ENCODE results near the gene DPEP3.

Gene DPEP3

DNA sequence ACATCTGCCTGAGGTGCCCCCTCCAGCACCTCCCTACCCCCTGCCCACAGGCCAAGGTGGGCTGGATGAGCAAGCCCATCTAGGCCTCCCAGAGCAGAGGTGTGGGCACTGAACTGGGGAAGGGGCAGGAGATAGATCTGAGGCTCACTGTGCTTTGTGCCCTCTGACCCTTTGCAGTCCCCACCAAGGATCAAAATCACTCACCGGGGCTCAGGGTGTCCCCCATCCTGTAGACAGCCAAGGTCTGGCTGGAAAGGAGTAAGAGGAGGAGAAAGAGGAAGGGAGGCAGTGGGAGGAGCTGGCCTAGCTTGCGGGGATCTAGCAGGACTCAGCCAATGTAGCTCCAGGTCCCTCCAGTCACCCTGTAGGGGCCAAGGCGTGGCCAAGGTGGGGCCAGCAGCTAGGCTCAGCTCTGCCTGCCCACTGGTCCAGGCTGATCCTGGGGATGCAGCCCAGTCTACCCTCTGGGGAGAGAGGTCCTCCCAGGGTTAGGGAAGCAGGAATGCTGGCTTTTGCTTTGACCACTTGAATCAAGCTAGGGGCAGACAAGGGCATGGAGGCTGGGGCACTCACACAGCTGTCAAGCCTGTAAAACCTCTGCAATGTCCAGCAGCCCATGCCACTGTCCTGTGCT lies 13.6 kb downstream of the DPEP3 start:
- DNase-seq, result no peak

DNA sequence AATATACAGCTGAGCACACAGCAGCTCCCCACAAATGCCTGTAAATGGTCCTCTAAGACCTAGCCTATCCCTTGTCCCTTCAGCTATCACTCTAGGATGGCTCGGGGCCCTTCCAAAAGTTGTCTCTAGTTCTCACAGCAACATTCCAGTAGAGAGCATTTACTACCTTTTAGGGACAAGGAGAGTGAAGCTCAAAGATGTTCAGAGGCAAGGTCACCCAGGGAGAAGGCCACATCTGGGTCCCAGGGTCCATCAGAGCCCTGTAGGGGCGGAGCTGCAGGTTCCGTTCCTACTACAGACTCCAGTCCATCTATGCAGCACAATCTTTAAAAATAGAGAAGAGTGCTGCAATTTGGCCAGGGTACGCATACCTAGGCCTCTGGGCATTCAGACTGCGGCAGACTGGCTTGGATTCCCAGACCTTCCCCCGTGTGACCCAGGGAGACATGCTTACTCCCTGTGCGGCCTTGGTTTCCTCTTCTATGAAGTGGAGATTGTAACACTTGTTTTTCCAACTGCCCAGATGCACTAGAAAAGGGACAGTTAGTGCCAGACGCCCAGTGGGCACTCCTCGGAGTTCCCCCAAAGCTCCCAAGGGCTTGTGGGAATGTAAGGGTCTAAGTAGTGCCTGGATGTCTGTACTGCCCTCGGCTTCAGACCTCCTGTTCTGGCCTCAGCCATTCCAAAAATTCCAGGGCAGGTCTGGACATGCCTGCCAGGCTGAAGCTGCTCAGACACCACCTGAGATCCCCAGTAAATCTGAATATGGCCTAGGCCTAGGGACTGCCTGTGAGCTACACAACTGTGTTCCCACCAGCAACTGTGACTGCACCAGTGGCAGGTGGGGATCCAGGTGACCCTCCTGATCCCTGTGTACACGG lies 14.4 kb downstream of the DPEP3 start:
- no peak for DNase-seq

DNA sequence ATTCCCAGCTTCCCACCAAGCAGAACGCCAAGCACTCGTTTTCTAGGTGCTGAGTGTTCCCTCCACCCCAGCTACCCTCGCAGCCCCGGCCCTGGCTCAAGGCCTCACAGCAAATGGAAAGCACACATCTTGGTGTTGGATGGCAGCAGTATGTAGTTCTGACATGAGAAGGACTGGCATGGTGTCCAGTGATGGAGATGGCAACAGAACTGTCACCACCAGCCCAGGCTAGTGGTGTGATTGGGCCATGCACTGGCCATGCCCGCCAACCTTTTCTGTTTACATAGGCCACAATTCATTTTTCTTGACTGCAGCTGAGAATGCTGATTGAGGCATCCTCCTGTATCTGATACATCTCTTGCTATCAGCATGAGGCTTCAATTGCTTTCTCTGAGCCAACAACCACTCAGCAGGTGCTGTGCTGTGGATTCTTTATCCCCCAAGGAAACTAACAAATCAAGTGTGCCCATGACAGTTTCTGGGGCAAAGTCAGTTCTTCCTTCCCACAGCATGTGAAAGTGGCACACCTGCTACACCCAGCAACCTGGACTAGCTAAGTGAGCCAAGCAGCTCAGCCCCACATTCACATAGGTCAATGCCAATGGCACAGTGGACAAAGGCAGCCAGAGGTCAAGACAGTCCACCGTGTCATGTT lies 15.7 kb downstream of the DPEP3 start:
- DNase-seq, result no peak

DNA sequence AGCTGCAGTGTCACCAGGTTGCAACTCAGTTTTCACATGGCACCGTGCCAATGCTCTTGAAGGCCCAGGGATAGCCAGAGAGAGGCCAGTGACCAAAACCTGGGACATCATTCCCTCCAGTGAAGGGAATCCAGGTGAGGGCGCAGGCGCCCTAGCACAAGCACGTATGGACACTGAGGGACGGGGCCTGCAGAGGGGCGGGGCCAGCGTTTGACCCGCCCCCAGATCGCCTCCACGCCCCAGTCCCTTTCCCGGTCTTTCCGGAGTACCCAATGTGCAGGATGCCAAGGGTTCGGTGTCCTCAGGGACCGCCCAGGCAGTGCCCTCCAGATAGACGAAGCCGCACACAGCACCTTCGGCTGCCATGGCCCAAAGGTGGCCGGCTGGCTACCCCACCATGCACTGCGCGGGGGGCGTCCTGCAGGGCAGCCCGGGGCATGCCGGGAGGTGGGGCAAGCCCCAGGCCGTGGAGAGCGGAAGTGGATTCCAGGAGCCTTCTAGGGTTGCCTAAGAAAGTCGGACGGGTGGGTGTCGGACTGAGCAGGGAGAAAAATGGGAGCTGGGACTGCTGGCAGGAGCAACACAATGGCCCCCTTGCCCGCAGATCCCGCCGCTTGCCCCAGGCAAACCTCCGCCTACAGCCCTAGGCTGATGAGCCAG lies 16.5 kb downstream of the DPEP3 start:
- DNase-seq, result no peak

DNA sequence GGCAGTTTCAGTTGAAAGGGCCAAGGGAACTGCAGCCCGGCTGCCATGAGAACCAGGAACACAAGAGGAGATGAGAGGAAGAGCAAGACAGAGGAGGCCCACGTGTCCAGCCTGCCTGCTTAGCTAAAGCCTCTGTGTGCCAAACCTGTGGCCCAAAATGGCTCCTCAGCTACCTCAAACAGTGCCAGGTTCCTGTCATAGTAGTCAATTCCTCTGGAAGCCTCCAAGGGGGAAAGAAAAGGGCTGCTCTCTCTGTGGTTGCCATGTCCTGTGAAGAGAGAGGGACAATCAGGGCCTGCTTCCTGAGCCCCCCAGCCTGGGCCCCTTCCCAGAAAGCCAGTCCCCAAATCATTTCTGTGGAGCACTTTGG lies 17.0 kb downstream of the DPEP3 start:
- no peak for DNase-seq

DNA sequence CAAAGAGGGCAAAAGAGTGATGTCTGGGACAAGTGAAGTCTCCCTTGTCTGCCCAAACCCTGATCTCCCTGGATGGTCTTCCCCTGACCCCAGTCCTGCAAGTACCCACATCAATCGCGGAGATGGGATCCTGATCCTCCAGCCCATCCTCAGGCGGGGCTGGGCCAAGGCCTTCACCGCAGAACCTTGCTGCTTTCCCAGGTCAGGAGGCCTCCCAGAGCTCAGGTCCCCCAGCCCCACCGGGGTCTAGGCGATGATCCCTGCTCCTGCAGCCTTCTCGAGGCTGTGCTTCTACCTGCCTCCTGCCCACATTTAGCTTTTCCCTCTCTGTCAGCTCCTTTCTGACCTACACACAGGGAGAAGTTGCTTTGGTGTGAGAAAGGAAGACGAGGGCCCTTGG lies 18.2 kb downstream of the DPEP3 start:
- no peak for DNase-seq

DNA sequence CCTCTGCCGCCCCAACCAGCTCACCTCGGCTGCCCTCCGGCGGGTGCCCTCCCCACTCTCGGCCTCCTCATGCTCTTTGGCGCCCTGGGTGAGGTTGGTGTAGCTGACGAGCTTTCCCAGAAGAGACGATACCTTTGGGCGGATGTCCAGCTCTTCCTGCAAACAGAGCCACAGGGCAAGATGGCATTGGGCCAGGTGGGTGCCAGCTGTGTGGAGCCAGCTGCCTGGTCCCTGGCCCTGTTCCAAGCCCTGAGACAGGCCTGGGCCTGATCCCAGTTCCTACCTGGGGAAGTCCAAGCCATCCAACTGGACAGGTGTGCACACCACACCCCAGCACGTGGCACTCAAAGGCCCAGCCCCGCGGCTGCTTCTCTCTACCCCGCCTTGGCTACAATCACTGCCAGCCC lies 18.7 kb downstream of the DPEP3 start:
- DNase-seq, result no peak

DNA sequence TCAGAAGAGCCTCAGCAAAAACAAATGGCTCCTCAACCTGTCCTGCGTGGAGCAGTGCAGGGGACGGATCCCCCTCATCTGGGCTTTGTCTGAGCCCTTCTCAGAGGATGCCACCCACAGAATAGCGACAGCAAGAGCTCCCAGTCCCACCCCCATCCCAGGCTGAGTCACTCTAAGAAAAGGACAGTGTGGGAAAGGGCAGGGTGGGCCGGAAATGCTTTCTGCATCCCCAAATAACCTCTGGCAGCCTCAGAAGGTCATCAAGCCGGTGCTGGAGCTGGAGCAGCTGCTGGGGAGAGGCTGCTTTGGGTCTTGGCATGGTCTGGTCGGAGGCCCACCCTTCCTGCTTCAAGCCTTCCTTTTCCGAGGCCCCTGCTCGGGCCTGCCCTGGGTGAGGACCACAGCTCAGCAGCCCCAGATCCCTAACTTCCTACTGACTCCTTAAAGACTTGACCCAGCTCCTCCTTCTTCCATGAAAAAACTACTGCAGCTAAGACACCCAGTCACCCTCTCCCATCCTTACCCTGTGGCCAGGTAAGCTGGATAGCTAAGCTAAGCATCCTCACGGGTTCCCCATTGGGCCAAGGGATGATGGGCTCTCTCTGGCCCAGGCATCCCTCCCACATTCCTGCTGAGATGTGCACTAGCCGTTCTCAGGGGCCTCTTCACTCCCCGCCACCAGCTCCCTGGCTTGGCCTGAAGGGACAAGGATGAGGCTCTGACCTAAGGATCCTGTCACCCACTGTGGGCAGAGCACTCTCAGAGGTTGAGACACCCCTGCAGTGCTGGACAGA lies 20.6 kb downstream of the DPEP3 start:
- no peak for DNase-seq

DNA sequence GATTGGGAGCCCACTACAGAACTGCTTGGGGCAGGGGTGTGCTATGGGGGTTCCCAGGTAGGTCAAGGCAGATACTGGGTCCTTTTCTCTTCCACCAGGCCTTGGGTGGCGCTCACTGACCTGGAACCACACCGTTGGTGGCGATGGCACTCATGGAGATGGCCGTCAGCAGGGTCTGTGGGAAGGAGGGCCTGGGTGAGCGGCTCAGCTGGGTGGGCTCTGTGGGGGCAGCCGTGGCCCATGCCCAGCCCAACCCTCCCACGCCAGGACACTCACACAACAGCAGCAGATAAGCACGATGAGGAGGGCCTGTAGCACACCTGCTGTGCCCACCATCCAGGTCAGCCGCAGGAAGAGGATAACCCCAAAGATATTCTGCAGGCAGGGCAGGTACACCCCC lies 22.7 kb downstream of the DPEP3 start:
- no peak for DNase-seq

DNA sequence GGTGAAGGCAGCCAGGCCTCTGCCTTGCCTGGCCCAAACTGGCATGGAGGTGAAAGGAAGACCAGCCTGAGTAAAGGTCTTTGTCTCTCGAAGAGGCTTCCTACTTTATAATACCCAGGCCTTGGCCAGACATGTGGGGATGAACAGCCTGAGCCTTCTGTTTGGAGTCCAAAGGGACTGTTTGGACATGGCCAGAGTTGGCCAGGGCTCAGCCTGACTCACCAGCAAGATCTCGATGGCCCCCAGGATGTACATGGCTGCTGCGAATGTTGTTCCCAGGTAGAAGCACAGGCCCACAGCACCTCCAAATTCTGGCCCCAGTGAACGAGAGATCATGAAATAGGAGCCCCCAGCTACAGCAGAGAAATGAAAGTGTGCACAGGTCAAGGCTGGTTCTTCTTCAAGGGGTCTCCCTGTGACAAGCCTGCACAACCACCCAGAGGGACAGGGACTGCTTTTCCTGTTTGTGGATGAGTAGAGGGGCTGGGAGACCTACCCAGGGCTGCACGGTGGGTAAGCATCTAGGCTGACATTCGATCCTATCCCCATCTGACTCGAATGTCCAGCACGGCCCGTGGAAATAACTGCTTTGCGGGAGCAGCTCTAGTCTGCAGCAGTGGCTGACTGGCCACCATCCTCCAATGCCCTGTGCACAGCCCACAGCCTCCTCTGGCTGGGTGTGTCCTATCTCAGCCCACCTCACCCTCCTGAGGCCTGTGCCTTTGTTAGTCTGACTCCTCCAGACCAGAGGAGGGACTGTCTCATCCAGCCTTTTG lies 25.7 kb downstream of the DPEP3 start:
- no peak for DNase-seq

DNA sequence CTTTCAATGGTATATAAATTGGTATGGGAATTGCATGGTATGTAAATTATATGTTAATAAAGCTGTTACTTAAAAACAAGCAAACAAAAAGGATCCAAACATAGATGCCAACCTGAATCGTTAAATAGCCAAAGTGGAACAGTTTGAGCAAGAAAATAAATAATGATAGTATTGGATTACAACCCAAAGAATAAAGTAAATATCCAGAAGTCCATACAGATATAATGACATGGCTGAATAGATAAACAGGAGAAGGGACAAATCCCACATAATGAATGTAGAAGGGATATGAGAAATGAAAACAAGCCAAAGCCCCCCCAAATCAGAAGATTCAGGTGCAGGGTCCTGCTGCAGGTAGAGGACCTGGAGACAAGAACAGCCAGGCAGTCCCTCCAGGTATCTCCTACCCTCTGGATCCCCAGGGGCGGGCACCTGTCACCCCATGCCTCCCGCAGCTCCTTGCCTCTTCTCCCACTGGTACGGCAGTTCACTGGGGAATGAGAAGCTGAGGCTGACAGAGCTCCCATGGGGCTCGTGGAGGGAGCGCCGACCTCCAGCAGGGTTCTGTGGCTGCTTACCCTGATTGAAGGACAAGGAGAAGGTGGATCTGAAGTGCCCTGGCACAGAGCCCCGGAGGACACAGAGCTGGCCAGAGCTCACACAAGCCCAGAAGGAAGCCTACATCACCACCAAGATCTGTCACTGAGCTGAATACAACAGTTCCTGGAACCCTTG lies 26.5 kb downstream of the DPEP3 start:
- DNase-seq, result no peak

DNA sequence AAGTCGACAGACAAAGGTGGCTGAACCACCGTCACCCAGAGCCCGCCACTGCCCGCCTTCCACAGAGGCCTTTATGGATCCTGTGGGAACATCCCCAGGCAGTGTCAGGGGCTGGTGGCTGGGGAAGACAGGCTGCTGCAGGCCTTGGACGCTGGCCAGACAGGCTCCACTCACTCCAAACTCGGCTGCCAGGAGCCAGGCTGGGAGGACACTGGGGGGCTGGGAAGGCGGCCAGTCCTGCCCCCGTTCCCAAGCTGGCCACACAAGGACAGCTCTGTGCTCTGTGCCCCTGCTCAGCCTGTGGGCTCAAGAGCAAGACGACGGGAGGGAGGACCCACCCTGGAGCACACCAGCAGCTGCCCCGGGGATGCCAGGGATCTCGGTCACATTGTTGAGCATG lies 28.8 kb downstream of the DPEP3 start:
- DNase-seq, result no peak

DNA sequence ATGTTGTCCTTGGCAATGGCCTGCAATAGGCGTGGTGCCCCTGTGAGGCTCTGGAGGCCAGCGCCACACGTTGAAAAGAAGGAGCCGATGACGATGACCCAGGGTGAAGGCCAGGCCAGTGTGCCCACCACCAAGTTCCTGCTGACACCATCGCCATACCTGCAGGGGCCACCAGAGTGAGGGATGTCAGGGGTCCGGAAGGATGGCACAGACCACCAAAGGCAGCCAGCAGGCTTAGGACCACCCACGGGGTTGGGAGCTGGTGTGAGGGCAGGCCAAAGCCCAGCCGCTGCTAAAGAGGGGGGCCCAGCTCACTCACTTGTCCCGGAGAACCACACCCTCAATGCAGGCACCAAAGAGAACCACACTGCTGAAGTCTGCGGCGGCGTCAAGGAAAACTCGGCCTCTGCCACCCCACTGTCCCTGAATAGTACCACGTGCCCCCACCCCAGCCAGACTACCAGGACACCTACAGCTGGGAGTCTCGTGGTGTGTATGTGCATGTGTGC lies 29.9 kb downstream of the DPEP3 start:
- no peak for DNase-seq

DNA sequence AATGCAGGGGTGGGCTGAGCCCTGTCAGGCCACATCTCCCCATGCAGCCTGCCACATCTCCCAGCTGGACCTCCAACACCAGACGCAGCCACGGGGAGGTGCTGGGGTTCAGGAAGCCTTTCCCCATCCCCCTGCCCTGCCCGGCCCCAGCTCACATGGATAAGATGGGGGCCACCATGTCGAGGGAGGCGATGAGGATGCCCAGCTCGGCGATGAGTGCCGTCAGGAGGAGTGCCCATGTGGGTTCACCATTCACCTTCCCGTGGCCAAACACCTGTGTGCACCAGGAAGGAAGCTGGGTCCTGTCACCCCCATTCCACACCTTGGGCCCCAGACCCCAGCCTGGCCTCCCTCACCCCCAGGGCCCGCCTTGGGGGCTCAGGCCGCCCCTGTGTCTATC lies 30.7 kb downstream of the DPEP3 start:
- DNase-seq, result no peak

DNA sequence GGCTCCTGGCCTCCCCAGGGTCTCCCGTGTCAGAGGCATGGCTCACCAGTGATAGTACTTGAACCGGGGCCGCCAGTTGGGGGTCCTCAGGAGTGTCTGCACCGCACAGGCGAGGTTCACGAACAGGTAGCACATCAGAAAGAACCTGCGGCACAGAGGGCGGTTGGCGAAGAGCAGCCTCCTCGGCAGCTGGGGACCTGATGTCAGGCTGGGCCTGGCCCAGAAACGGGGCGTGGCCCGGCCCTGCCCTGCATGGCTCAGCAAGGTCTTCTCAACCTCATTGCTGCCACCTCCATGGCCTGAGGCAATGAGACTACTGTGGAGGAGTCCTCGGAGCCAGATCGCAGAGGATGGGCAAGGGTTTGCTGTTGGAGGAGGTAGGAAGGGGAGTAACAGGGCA lies 32.3 kb downstream of the DPEP3 start:
- no peak for DNase-seq

DNA sequence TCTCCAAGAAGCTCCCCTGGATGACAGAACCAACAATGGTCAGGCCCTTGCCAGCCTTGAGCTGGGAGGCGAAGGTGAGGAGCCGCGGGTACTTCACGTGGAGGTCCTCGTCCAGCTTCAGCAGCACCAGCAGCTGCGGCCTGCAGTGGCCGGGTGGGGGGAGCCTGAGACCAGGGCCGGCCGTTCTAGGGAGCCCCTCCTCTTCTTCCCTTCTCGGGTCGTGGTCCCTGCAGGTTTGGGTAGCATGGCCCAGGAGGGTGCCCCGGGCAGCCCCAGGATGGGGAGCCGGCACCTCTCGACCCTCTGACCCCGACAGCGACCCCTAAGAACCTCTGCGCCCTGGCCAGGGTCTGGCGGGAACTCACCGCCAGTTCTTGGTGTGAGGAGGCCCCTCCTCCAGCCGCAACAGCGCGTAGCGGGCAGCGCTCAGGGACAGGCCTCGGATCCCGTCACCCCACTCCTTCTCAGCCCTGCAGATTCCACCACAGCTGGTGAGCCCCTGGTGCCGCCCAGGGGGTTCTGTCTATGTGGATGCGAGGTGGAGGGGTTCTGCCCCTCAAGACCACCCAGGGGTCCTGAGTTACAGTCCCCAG lies 33.2 kb downstream of the DPEP3 start:
- no peak for DNase-seq

DNA sequence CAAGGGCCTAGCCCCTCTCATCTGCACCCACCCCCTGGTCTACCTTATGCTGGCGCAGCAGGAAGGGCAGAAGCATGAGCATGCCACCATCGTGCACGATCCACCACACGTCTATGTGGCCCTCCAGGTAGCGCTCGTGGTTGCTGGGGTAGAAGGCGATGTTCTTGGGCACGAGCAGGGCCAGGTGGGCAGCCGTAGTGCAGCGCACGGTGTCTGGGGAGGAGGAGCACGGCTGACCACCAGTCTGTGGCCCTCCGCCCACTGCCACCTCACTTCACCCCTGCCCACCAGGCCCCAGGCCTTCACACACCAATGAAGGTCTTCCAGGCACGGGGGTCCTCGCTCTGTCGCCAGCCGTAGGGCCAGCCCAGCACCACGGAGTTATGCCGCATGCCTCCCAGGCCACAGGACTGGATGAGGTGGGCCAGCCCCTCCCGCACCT lies 34.1 kb downstream of the DPEP3 start:
- DNase-seq, result no peak

DNA sequence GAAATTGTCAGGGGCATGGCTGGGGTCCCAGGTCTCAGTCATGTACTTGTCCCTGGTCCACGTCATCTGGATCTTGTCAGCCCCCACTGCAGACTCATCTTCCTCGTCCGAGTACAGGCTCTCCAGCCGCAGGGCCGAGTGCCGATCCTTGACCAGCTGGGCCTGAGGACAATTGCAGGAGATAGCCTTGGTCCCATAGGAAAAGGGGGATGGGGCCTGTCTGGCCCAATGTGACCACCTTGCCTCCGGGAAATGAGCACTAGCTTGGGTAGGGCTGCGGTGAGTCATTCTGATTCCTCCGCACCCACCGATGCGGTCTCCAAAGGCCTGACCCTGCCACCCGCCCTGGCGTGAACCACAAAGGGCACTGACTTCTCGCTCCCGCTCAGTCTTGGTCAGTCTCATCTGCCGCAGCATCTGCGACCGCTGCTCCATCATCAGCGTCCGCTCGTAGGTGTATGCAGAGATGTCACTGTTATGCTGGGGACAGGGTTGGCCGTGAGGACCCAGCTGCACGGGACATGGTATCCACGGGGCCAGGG lies 34.8 kb downstream of the DPEP3 start:
- no peak for DNase-seq

DNA sequence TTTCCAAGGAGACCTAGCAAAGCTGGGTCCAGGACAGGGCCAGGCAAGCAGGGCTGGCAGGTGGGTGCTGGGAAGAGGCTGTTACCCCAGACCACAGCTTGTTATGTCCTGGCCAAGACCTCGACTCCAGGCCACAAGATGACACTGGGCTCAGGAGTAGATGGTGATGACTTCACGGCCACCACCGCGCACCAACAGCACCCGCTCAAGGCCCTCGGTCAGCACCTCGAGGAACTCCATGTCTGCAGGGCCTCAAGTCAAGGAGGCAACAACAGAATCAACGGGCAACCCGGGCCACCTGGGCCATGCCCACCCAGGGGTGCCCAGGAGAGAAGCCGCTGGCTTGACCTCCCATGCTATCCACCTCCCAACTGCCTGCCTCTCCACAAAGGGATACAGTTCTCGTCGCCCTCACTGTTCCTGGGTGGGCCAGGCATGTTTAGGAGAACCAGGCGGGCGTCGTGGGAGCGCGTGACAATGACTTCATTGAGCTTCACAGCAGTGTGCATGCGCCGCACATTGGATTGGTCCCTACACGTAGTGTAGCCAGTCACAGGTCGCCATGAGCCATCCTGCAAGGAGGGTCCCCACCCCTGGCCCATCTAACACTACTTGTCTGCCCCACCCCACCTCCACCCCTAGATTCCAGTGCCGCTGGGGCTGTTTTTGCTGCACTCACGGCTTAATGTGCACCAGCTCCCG lies 35.5 kb downstream of the DPEP3 start:
- DNase-seq, result no peak

Measured in T-helper 2 cell (primary cell).